ENCODE measurements around the gene MPEG1. TPM values are rescaled to one million over a fixed set of nuclear protein-coding genes. Genes with fewer than 3 reads are reported as not detected.

MPEG1 gene
- total and polyA plus RNA-seq, 4 donors: 4.5 to 15.8 (median 10.2) TPM

- WGBS (ENCODE audit: insufficient coverage): 34% methylated on average over 7 of the region's 7 CpGs
These were observed 38.1 kb downstream of the MPEG1 start for GRCh38 chr11:59174664-59175033.

DNA sequence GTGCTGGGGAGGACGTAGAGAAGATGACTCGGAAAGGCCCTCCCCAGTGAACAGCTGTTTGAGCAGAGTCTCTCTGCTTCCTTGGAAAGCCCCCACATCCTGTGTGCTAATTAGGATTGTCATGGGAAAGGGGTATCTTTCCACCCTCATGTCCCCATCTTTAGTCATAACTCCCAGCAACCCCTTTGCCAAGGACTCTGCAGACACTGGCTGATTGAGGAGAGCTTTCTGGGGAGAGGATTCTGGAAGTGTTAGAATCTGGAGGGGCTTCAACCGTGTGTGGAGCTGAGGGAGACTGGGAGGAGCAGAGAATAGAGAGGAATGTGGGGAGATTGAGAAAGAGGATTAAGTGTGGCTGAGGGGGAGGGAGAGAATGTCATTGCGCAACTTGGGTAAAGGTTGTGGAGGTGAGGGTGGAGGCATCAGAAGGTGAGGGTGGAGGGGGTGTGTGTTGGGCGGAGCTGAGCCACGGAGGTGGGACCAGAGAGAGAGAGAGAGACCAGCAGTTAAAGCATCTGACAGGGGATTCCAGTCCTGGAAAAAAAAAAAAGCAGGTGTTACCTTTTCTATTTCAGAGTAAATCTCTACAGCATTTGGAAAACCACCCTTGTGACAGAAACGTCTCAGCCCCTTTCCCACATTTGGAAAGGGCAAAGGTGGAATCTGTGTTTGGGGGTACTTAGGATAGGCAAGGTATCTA is 38.6 kb downstream of the MPEG1 start:
- H3K27ac ChIP-seq (ENCODE audit: low read depth, low read length): peak overlapping the region; percentile 81
- peaks cover 36% of the 10 kb centered on the region for H3K4me1 ChIP-seq (ENCODE audit: control insufficient read depth, insufficient read depth, low read length)
- no peaks in the 10 kb centered on the region for H3K36me3 ChIP-seq (ENCODE audit: control insufficient read depth, insufficient read depth, low read length)
- WGBS (ENCODE audit: insufficient coverage): 17% methylated on average over 3 of the region's 7 CpGs
- peak in 2 of 6 donors; percentile 63 to 67 for DNase-seq (ENCODE audit: low read depth in 4 of 6, low spot score in 6 of 6)
- peak overlapping the region; percentile 81 for H3K4me3 ChIP-seq (ENCODE audit: low read depth, low read length)
- no peaks in the 10 kb centered on the region for H3K9me3 ChIP-seq (ENCODE audit: control insufficient read depth, insufficient read depth, low read length)
- H3K27me3 ChIP-seq (ENCODE audit: control insufficient read depth, insufficient read depth, low read length): no peaks in the 10 kb centered on the region

More at GRCh38 chr11:59174664-59175033, 38.1 kb downstream of the MPEG1 start:
- H3K4me3 ChIP-seq (ENCODE audit: low read depth, low read length): peak overlapping the region; percentile 81
- no peaks in the 10 kb centered on the region for H3K9me3 ChIP-seq (ENCODE audit: control insufficient read depth, insufficient read depth, low read length)
- peak overlapping the region; percentile 81 for H3K27ac ChIP-seq (ENCODE audit: low read depth, low read length)
- DNase-seq (ENCODE audit: low read depth in 4 of 6, low spot score in 6 of 6): peak in 1 of 6 donors; percentile 20
- no peaks in the 10 kb centered on the region for H3K27me3 ChIP-seq (ENCODE audit: control insufficient read depth, insufficient read depth, low read length)
- peaks cover 36% of the 10 kb centered on the region for H3K4me1 ChIP-seq (ENCODE audit: control insufficient read depth, insufficient read depth, low read length)
- H3K36me3 ChIP-seq (ENCODE audit: control insufficient read depth, insufficient read depth, low read length): peaks cover 1% of the 10 kb centered on the region

DNA sequence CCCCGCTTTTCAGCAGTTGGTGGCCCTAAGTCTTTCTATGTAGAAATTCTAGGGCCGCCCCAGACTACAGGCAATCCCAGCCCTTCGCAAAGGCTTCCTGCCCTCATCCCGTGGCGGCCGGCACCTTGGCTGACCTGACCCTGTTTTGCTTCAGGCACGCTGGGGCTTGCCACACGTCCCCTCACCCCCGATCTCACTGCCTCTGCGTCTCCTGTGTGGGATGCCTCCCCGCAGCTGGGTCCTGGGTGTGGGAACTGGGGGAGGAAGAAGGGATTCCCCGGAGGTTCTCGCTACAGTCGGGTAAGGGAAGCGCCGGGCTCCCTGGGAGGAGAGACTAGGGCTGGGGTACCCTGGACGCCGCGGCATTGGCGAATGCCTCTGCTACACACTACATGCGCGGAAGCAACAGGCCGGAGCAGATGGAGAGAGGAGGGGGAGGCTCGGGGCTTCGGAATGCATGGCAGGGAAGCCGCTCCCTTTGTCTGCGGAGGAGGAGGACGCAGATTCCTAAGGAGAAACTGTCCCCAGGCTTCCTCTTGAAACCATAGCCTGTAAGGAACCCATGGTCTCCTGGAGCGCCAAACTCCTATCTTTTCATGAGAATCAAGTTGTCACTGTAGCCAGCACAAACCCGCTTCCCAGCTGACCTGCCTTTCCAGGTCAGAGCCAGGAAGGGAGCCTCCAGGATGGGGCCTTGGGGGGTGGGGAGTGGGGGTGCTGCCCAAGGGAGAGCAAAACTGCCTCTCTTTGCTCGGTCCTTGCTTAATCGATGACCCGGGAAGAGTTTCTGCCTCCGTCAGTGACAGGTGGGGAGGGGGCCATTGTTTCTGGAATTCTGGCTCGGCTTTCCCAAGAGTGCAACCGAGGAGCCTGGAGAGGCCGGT is 39.4 kb downstream of the MPEG1 start:
- WGBS (ENCODE audit: insufficient coverage): under 1% methylated on average over 29 of the region's 37 CpGs
- peak in 2 of 6 donors; percentile 90 to 91 for DNase-seq (ENCODE audit: low read depth in 4 of 6, low spot score in 6 of 6)
- H3K9me3 ChIP-seq (ENCODE audit: control insufficient read depth, insufficient read depth, low read length): no peaks in the 10 kb centered on the region
- peak overlapping the region; percentile 81 for H3K4me3 ChIP-seq (ENCODE audit: low read depth, low read length)
- peak overlapping the region; percentile 81 for H3K27ac ChIP-seq (ENCODE audit: low read depth, low read length)
- H3K27me3 ChIP-seq (ENCODE audit: control insufficient read depth, insufficient read depth, low read length): no peaks in the 10 kb centered on the region
- H3K4me1 ChIP-seq (ENCODE audit: control insufficient read depth, insufficient read depth, low read length): peaks cover 32% of the 10 kb centered on the region
- H3K36me3 ChIP-seq (ENCODE audit: control insufficient read depth, insufficient read depth, low read length): no peaks in the 10 kb centered on the region

DNA sequence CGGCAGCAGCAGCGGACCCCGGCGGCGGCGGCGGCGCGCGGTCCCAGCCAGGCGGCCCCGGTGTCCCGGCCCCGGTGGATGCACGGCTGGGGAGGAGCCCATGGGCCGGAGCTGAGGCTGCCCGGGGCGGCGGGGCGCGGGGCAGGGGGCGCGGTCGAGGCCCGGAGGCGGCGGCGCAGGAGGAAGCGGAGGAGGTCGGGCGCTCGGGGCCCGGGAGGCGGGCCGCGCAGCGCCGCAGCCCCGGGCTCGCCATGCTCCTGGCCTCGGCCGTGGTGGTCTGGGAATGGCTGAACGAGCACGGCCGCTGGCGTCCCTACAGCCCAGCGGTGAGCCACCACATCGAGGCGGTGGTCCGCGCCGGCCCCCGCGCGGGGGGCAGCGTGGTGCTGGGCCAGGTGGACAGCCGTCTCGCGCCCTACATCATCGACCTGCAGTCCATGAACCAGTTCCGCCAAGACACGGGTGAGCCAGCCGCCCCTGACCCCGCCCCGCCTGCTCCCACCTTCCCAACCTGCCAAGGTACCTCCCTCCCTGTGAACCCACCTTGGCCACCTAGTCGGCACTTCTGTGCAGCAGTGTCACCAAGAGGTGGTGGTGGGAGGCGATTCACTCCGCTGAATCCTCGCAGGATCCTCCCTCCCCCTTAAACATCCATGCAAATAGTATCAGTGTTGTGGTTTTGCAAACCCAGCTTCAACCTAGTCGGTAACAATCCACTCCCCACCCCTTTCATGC is 40.2 kb downstream of the MPEG1 start:
- no peaks in the 10 kb centered on the region for H3K27me3 ChIP-seq (ENCODE audit: control insufficient read depth, insufficient read depth, low read length)
- peak overlapping the region; percentile 81 for H3K27ac ChIP-seq (ENCODE audit: low read depth, low read length)
- no peaks in the 10 kb centered on the region for H3K36me3 ChIP-seq (ENCODE audit: control insufficient read depth, insufficient read depth, low read length)
- H3K4me1 ChIP-seq (ENCODE audit: control insufficient read depth, insufficient read depth, low read length): peaks cover 32% of the 10 kb centered on the region
- peak overlapping the region; percentile 81 for H3K4me3 ChIP-seq (ENCODE audit: low read depth, low read length)
- H3K9me3 ChIP-seq (ENCODE audit: control insufficient read depth, insufficient read depth, low read length): no peaks in the 10 kb centered on the region
- DNase-seq (ENCODE audit: low read depth in 4 of 6, low spot score in 6 of 6): peak in 2 of 6 donors; percentile 57 to 78
- WGBS (ENCODE audit: insufficient coverage): under 1% methylated on average over 63 of the region's 70 CpGs

GRCh38 chr11:59171508-59172322 is 41.0 kb downstream of the MPEG1 start, which contains the start of gene DTX4:
Gene DTX4 (plus strand): TSS chr11:59172132. CDS start chr11:59172596, 464 bp downstream.
- DNase-seq (ENCODE audit: low read depth in 4 of 6, low spot score in 6 of 6): peak in 5 of 6 donors; percentile 85 to 98 (median 91)
- H3K4me3 ChIP-seq (ENCODE audit: low read depth, low read length): peak within 1 kb of the TSS; percentile 81
- WGBS (ENCODE audit: insufficient coverage): under 1% methylated on average over 64 of the region's 64 CpGs
- peaks cover 29% of the 10 kb centered on the region for H3K4me1 ChIP-seq (ENCODE audit: control insufficient read depth, insufficient read depth, low read length)
- no peaks in the 10 kb centered on the region for H3K36me3 ChIP-seq (ENCODE audit: control insufficient read depth, insufficient read depth, low read length)
- no peaks in the 10 kb centered on the region for H3K27me3 ChIP-seq (ENCODE audit: control insufficient read depth, insufficient read depth, low read length)
- H3K9me3 ChIP-seq (ENCODE audit: control insufficient read depth, insufficient read depth, low read length): no peaks in the 10 kb centered on the region
- H3K27ac ChIP-seq (ENCODE audit: low read depth, low read length): peak within 1 kb of the TSS; percentile 94

DNA sequence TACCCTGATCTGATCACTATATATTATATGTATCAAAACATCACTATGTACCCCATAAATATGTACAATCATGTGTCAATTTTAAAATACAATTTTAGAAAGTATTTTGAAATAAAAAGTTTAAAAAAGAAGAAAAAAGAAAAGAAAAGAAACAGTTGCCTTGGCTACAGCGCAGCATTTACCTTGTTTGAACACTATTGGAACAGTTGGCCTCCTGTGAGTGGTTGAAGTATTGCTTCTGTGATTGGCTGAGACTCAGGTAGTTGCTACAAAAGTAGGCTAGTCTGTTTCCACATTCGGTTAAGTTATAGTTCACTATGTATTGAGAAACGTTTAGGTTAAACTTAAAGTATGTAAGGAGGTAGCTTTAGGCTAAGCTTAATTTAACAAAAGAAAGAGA is 48.7 kb downstream of the MPEG1 start:
- no peaks in the 10 kb centered on the region for H3K4me1 ChIP-seq (ENCODE audit: control insufficient read depth, insufficient read depth, low read length)
- DNase-seq (ENCODE audit: low read depth in 4 of 6, low spot score in 6 of 6): no peak
- H3K27me3 ChIP-seq (ENCODE audit: control insufficient read depth, insufficient read depth, low read length): no peaks in the 10 kb centered on the region
- no peak overlapping the region for H3K27ac ChIP-seq (ENCODE audit: low read depth, low read length)
- no peak overlapping the region for H3K4me3 ChIP-seq (ENCODE audit: low read depth, low read length)
- WGBS (ENCODE audit: insufficient coverage): 67% methylated on average over 1 of the region's 3 CpGs
- no peaks in the 10 kb centered on the region for H3K9me3 ChIP-seq (ENCODE audit: control insufficient read depth, insufficient read depth, low read length)
- H3K36me3 ChIP-seq (ENCODE audit: control insufficient read depth, insufficient read depth, low read length): no peaks in the 10 kb centered on the region

Small RNAs within 50 kb of the gene (small RNA-seq; reads per million reads assigned to genes)
- gene RN7SL42P (ENCODE audit: low replicate concordance): 0.06 reads per million

Other genes with a start within 250 kb of the MPEG1 start
- not detected for gene GLYATL1B, start 126.6 kb downstream of the MPEG1 start, total RNA-seq
- not detected for gene GLYATL1B, start 126.6 kb downstream of the MPEG1 start, polyA plus RNA-seq (ENCODE audit: insufficient read length in 2 of 2)
- 10 to 100 TPM in 1 of 2 donors, 1 to 10 TPM in 1; 9.5 to 10.5 TPM for gene FAM111B, start 105.7 kb downstream of the MPEG1 start, total RNA-seq
- 1 to 10 TPM; 3.3 to 5.7 TPM for gene FAM111B, start 105.7 kb downstream of the MPEG1 start, polyA plus RNA-seq (ENCODE audit: insufficient read length in 2 of 2)
- 10 to 100 TPM; 34.8 to 47.5 TPM for gene FAM111A, start 70.1 kb downstream of the MPEG1 start, total RNA-seq
- 10 to 100 TPM; 25.3 to 27.4 TPM for gene FAM111A, start 70.1 kb downstream of the MPEG1 start, polyA plus RNA-seq (ENCODE audit: insufficient read length in 2 of 2)
- 10 to 100 TPM; 27.8 to 28.3 TPM for gene DTX4, start 40.8 kb downstream of the MPEG1 start, total RNA-seq
- 100 to 1,000 TPM; 104 to 108 TPM for gene DTX4, start 40.8 kb downstream of the MPEG1 start, polyA plus RNA-seq (ENCODE audit: insufficient read length in 2 of 2)
- not detected for gene OR5AN1, start 146.0 kb upstream of the MPEG1 start, total RNA-seq
- gene OR5AN1, start 146.0 kb upstream of the MPEG1 start, polyA plus RNA-seq (ENCODE audit: insufficient read length in 2 of 2): not detected
- gene OR5A2, start 213.5 kb upstream of the MPEG1 start, total RNA-seq: not detected
- under 1 TPM in 1 of 2 donors, not detected in 1; 0.05 TPM for gene OR5A2, start 213.5 kb upstream of the MPEG1 start, polyA plus RNA-seq (ENCODE audit: insufficient read length in 2 of 2)
- not detected for gene OR5A1, start 223.5 kb upstream of the MPEG1 start, total RNA-seq
- gene OR5A1, start 223.5 kb upstream of the MPEG1 start, polyA plus RNA-seq (ENCODE audit: insufficient read length in 2 of 2): under 1 TPM in 1 of 2 donors, not detected in 1; 0.08 TPM
- gene OR4D6, start 244.0 kb upstream of the MPEG1 start, total RNA-seq: not detected
- not detected for gene OR4D6, start 244.0 kb upstream of the MPEG1 start, polyA plus RNA-seq (ENCODE audit: insufficient read length in 2 of 2)

All from spinal cord (tissue), 10 donors.